Measurements from ENCODE around the gene CSRP1.
"Not testable (repeated sequence)": the region's sequence is repeated elsewhere in the genome, so short reads cannot be mapped to it uniquely, and the experiment has no call there.

CSRP1 gene

GRCh38 chr1:201495551-201496295 is 11.2 kb downstream of the CSRP1 start:
- Histone ChIP-seq H2BK120ac (ENCODE audit: low read depth, low read length) (no peak overlapping the region), H3K4me2 (ENCODE audit: low read length) (no peak overlapping the region), H4K5ac (ENCODE audit: low read length) (no peak overlapping the region), H3K79me2 (ENCODE audit: control insufficient read depth, insufficient read depth, low read length) (no peaks in the 10 kb centered on the region), H3K36me3 (ENCODE audit: control insufficient read depth, insufficient read depth, low read length) (no peaks in the 10 kb centered on the region), H3K79me1 (ENCODE audit: low read length) (no peaks in the 10 kb centered on the region), H2BK5ac (ENCODE audit: low read length) (no peak overlapping the region), H3K4ac (ENCODE audit: low read depth, low read length) (no peak overlapping the region), H2BK15ac (replicated peaks; ENCODE audit: low read depth) (no peak overlapping the region), H3K56ac (ENCODE audit: low read length) (no peak overlapping the region), H4K8ac (ENCODE audit: low read depth, low read length) (no peak overlapping the region), H3K23ac (ENCODE audit: low read length) (no peak overlapping the region), H3K4me3 (ENCODE audit: low read length) (no peak overlapping the region), H3K4me1 (ENCODE audit: control insufficient read depth, low read depth, low read length) (peaks cover 6% of the 10 kb centered on the region), H3K18ac (ENCODE audit: low read length) (no peak overlapping the region), H3K9ac (ENCODE audit: low read length) (no peak overlapping the region), H3K27me3 (ENCODE audit: insufficient read depth, low read length, poor library complexity) (no peaks in the 10 kb centered on the region), H2AK5ac (ENCODE audit: low read length) (no peak overlapping the region), H3K27ac (ENCODE audit: low read depth, low read length) (no peak overlapping the region)
- DNase-seq = no peak
- no CpG with 5 or more reads among the region's 11 CpGs for WGBS (ENCODE audit: extremely low coverage, insufficient coverage, low lambda C conversion rate)

DNA sequence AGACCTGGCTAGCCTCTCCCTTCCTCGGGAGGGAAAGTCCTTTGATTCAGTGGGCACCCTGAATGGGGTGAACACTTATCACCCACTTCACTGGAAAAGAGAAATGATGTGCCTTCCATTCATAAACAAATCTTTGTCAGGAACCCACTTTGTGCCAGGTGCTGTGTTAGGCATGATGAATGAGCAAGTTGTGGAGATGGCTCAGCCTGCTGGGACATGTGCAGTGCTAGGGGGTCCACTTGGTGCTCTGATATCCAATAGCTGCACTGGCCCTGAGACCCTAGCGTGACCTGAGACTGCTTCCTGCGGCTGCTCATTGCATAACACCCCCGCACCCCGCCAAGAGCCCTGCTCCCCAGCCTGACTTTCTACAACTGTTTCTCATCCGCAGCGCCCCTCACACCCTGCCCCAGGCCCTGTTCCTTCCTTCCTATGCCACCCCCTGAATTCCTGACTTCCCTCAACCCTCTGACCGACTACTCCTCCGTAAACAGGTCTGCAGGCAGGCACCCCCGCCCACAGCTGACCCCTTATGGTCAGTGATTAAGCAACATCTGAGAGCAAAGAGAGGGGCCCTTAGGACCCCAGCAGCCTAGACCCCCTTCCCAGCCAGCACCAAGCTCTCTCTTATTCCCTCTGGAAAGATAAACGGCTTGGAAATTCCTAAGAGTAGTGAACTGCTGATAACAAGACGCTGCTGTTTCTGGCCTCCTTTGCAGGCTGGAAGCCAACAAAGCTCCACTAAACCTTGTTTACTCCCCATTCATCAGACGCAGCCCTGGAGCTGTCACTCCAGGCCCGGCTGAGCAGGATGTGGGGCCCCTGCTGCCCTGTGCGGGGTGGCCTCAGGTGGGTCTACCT is 12.9 kb downstream of the CSRP1 start:
- no peak overlapping the region for H3K9ac ChIP-seq (ENCODE audit: low read length)
- H3K27me3 ChIP-seq (ENCODE audit: insufficient read depth, low read length, poor library complexity) = no peaks in the 10 kb centered on the region
- no CpG with 5 or more reads among the region's 15 CpGs for WGBS (ENCODE audit: extremely low coverage, insufficient coverage, low lambda C conversion rate)
- H3K36me3 ChIP-seq (ENCODE audit: control insufficient read depth, insufficient read depth, low read length) = peaks cover 2% of the 10 kb centered on the region
- DNase-seq = no peak
- no peaks in the 10 kb centered on the region for H3K79me1 ChIP-seq (ENCODE audit: low read length)
- H3K18ac ChIP-seq (ENCODE audit: low read length) = no peak overlapping the region
- H3K4me1 ChIP-seq (ENCODE audit: control insufficient read depth, low read depth, low read length) = no peaks in the 10 kb centered on the region
- H3K23ac ChIP-seq (ENCODE audit: low read length) = no peak overlapping the region
- no peaks in the 10 kb centered on the region for H3K79me2 ChIP-seq (ENCODE audit: control insufficient read depth, insufficient read depth, low read length)
- H3K4me3 ChIP-seq (ENCODE audit: low read length) = no peak overlapping the region
- no peak overlapping the region for H2BK15ac ChIP-seq (replicated peaks; ENCODE audit: low read depth)
- H3K56ac ChIP-seq (ENCODE audit: low read length) = no peak overlapping the region
- H3K4ac ChIP-seq (ENCODE audit: low read depth, low read length) = no peak overlapping the region
- no peak overlapping the region for H4K8ac ChIP-seq (ENCODE audit: low read depth, low read length)
- no peak overlapping the region for H3K27ac ChIP-seq (ENCODE audit: low read depth, low read length)
- no peak overlapping the region for H3K4me2 ChIP-seq (ENCODE audit: low read length)
- H4K5ac ChIP-seq (ENCODE audit: low read length) = no peak overlapping the region
- no peak overlapping the region for H2AK5ac ChIP-seq (ENCODE audit: low read length)
- H2BK5ac ChIP-seq (ENCODE audit: low read length) = no peak overlapping the region
- H2BK120ac ChIP-seq (ENCODE audit: low read depth, low read length) = no peak overlapping the region

DNA sequence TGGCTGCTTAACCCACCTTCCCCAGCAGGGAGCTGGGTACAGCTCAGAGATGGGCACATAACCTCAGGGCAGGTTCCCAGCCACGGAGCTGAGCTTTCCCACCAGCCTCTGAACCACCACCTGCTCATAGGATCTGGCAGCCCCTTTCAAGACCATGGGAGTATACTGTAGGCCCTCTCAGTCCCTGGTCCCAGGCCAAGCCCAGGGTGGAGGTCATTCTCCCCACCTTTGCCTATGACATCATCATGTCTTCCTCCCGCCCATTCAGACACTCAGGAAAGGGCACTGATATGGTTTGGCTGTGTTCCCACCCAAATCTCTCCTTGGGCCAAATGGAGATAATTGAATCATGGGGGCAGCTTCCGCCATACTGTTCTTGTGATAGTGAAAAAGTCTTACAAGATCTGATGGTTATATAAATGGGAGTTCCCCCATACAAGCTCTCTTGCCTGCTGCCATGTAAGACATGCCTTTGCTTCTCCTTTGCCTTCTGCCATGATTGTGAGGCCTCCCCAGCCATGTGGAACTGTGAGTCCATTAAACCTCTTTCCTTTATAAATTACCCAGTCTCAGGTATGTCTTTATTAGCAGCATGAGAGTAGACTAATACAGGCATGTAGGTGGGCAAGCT is 13.8 kb downstream of the CSRP1 start:
- H3K18ac ChIP-seq (ENCODE audit: low read length); H3K79me2 ChIP-seq (ENCODE audit: control insufficient read depth, insufficient read depth, low read length); H3K56ac ChIP-seq (ENCODE audit: low read length); H2BK120ac ChIP-seq (ENCODE audit: low read depth, low read length); H3K4ac ChIP-seq (ENCODE audit: low read depth, low read length); H3K4me1 ChIP-seq (ENCODE audit: control insufficient read depth, low read depth, low read length); H3K9ac ChIP-seq (ENCODE audit: low read length); H4K8ac ChIP-seq (ENCODE audit: low read depth, low read length); H2BK15ac ChIP-seq (replicated peaks; ENCODE audit: low read depth); H2BK5ac ChIP-seq (ENCODE audit: low read length); H3K4me2 ChIP-seq (ENCODE audit: low read length); DNase-seq; H3K23ac ChIP-seq (ENCODE audit: low read length); H4K5ac ChIP-seq (ENCODE audit: low read length); H3K27me3 ChIP-seq (ENCODE audit: insufficient read depth, low read length, poor library complexity); H2AK5ac ChIP-seq (ENCODE audit: low read length); H3K79me1 ChIP-seq (ENCODE audit: low read length); H3K36me3 ChIP-seq (ENCODE audit: control insufficient read depth, insufficient read depth, low read length); H3K27ac ChIP-seq (ENCODE audit: low read depth, low read length); H3K4me3 ChIP-seq (ENCODE audit: low read length): not testable (repeated sequence)
- no CpG with 5 or more reads among the region's 3 CpGs for WGBS (ENCODE audit: extremely low coverage, insufficient coverage, low lambda C conversion rate)

GRCh38 chr1:201491896-201492511 is 14.9 kb downstream of the CSRP1 start:
- Histone ChIP-seq H3K9ac (ENCODE audit: low read length) (no peak overlapping the region), H2AK5ac (ENCODE audit: low read length) (no peak overlapping the region), H2BK120ac (ENCODE audit: low read depth, low read length) (no peak overlapping the region), H3K79me2 (ENCODE audit: control insufficient read depth, insufficient read depth, low read length) (no peaks in the 10 kb centered on the region), H4K5ac (ENCODE audit: low read length) (no peak overlapping the region), H3K4ac (ENCODE audit: low read depth, low read length) (no peak overlapping the region), H3K4me2 (ENCODE audit: low read length) (no peak overlapping the region), H2BK5ac (ENCODE audit: low read length) (no peak overlapping the region), H3K4me3 (ENCODE audit: low read length) (no peak overlapping the region), H4K8ac (ENCODE audit: low read depth, low read length) (no peak overlapping the region), H3K79me1 (ENCODE audit: low read length) (no peaks in the 10 kb centered on the region), H3K56ac (ENCODE audit: low read length) (no peak overlapping the region), H3K36me3 (ENCODE audit: control insufficient read depth, insufficient read depth, low read length) (peaks cover 2% of the 10 kb centered on the region), H2BK15ac (replicated peaks; ENCODE audit: low read depth) (no peak overlapping the region), H3K18ac (ENCODE audit: low read length) (no peak overlapping the region), H3K4me1 (ENCODE audit: control insufficient read depth, low read depth, low read length) (no peaks in the 10 kb centered on the region), H3K27ac (ENCODE audit: low read depth, low read length) (no peak overlapping the region), H3K23ac (ENCODE audit: low read length) (no peak overlapping the region), H3K27me3 (ENCODE audit: insufficient read depth, low read length, poor library complexity) (no peaks in the 10 kb centered on the region)
- no CpG with 5 or more reads among the region's 3 CpGs for WGBS (ENCODE audit: extremely low coverage, insufficient coverage, low lambda C conversion rate)
- DNase-seq = no peak

- WGBS (ENCODE audit: extremely low coverage, insufficient coverage, low lambda C conversion rate) = no CpG with 5 or more reads among the region's 3 CpGs
- H4K5ac ChIP-seq (ENCODE audit: low read length) = no peak overlapping the region
These were observed 16.2 kb downstream of the CSRP1 start for GRCh38 chr1:201490708-201491131.

More at GRCh38 chr1:201490708-201491131, 16.2 kb downstream of the CSRP1 start:
- Histone ChIP-seq H3K4ac (ENCODE audit: low read depth, low read length) (no peak overlapping the region), H3K4me3 (ENCODE audit: low read length) (no peak overlapping the region), H3K79me2 (ENCODE audit: control insufficient read depth, insufficient read depth, low read length) (no peaks in the 10 kb centered on the region), H3K18ac (ENCODE audit: low read length) (no peak overlapping the region), H3K36me3 (ENCODE audit: control insufficient read depth, insufficient read depth, low read length) (peaks cover 2% of the 10 kb centered on the region), H3K4me1 (ENCODE audit: control insufficient read depth, low read depth, low read length) (no peaks in the 10 kb centered on the region), H3K9ac (ENCODE audit: low read length) (no peak overlapping the region), H2AK5ac (ENCODE audit: low read length) (no peak overlapping the region), H3K56ac (ENCODE audit: low read length) (no peak overlapping the region), H2BK5ac (ENCODE audit: low read length) (no peak overlapping the region), H3K23ac (ENCODE audit: low read length) (no peak overlapping the region), H2BK120ac (ENCODE audit: low read depth, low read length) (no peak overlapping the region), H3K27me3 (ENCODE audit: insufficient read depth, low read length, poor library complexity) (no peaks in the 10 kb centered on the region), H3K4me2 (ENCODE audit: low read length) (no peak overlapping the region), H3K79me1 (ENCODE audit: low read length) (no peaks in the 10 kb centered on the region), H2BK15ac (replicated peaks; ENCODE audit: low read depth) (no peak overlapping the region), H3K27ac (ENCODE audit: low read depth, low read length) (no peak overlapping the region), H4K8ac (ENCODE audit: low read depth, low read length) (no peak overlapping the region)
- DNase-seq = no peak
